SK-N-SH (cell line): ENCODE data around the gene OR51A7. TPM values are rescaled to one million over a fixed set of nuclear protein-coding genes. Genes with fewer than 3 reads are reported as not detected.

ENCODE experiments used
- CTCF ChIA-PET: fragments of 300-600, 350-600 bp; formaldehyde crosslinking; extraction: SDS; loops from one replicate; lab custom pipeline; 2021; lab: Yijun Ruan, JAX
- POLR2A ChIA-PET: fragments of 350-600 bp; sonication (Branson Sonifier 250); formaldehyde crosslinking; extraction: SDS; loops from one replicate; lab custom pipeline; 2020; ENCODE audit warnings: antibody characterized with exemption, inconsistent platforms; lab: Yijun Ruan, JAX
- DNase-seq: peaks from one replicate; pipeline ENCODE4 v3.0.0; 2012
- H2AFZ ChIP-seq: fragments of 200-600 bp; sonication (generic); 2 replicates; pipeline ENCODE4 v1.8.1; 2016; ENCODE audit warnings: antibody characterized with exemption, mild to moderate bottlenecking, low read depth
- H3F3A ChIP-seq: fragments of 200-600 bp; sonication (generic); replicated peaks from 2 replicates; pipeline ENCODE3; 2016; ENCODE audit warnings: antibody characterized with exemption, mild to moderate bottlenecking; ENCODE audit not compliant: insufficient read depth
- H3K27ac ChIP-seq, 2 experiments: fragments of 200-500 bp in 1 of 2; fragments of 200-600 bp in 1 of 2; sonication (Bioruptor generic) in 1 of 2; sonication (generic), shearing (Covaris generic) in 1 of 2; 2 replicates each; pipeline versions ENCODE4 v1.5.1 to v1.6.1; 2014 to 2016; ENCODE audit warnings: low read depth in 2 of 2, inconsistent platforms in 1 of 2, low read length in 1 of 2, mild to moderate bottlenecking in 1 of 2, mixed read lengths in 1 of 2
- H3K27me3 ChIP-seq: fragments of 200-600 bp; sonication (generic), shearing (Covaris generic); 2 replicates; pipeline ENCODE4 v1.6.1; 2016; ENCODE audit warnings: mixed run types; ENCODE audit not compliant: insufficient read depth
- H3K36me3 ChIP-seq, 2 experiments: fragments of 200-500 bp in 1 of 2; fragments of 200-600 bp in 1 of 2; sonication (Bioruptor generic) in 1 of 2; sonication (generic) in 1 of 2; replicated peaks in 1 of 2; 2 replicates each; pipeline versions ENCODE3 to v1.5.1; 2014 to 2016; ENCODE audit warnings: low read length in 1 of 2, mild to moderate bottlenecking in 1 of 2; ENCODE audit not compliant: insufficient read depth in 2 of 2, control insufficient read depth in 1 of 2
- H3K4me1 ChIP-seq, 2 experiments: fragments of 200-500 bp in 1 of 2; fragments of 200-600 bp in 1 of 2; sonication (Bioruptor generic) in 1 of 2; sonication (generic), shearing (Covaris generic) in 1 of 2; 2 replicates each; pipeline versions ENCODE4 v1.5.1 to v1.6.1; 2014 to 2016; ENCODE audit warnings: low read depth in 1 of 2, low read length in 1 of 2, mixed run types in 1 of 2; ENCODE audit not compliant: insufficient read depth in 2 of 2, control insufficient read depth in 1 of 2
- H3K4me2 ChIP-seq: fragments of 200-600 bp; sonication (generic), shearing (Covaris generic); 2 replicates; pipeline ENCODE4 v1.6.1; 2017; ENCODE audit warnings: mixed run types
- H3K4me3 ChIP-seq, 2 experiments: fragments of 200-500 bp in 1 of 2; fragments of 200-600 bp in 1 of 2; sonication (Bioruptor generic) in 1 of 2; sonication (generic), shearing (Covaris generic) in 1 of 2; 2 replicates each; pipeline versions ENCODE4 v1.5.1 to v1.8.1; 2014 to 2016; ENCODE audit warnings: low read depth in 2 of 2, inconsistent platforms in 1 of 2, low read length in 1 of 2, mild to moderate bottlenecking in 1 of 2, mixed read lengths in 1 of 2, moderate library complexity in 1 of 2
- H3K79me2 ChIP-seq: fragments of 200-600 bp; sonication (generic); 2 replicates; pipeline ENCODE4 v1.8.1; 2017; ENCODE audit warnings: mild to moderate bottlenecking; ENCODE audit not compliant: insufficient read depth
- H3K9ac ChIP-seq: fragments of 200-600 bp; sonication (generic); 2 replicates; pipeline ENCODE4 v1.6.1; 2017; ENCODE audit warnings: mixed run types
- H3K9me2 ChIP-seq: fragments of 200-600 bp; sonication (generic); 2 replicates; pipeline ENCODE4 v1.6.1; 2017; ENCODE audit warnings: mixed run types
- H3K9me3 ChIP-seq: fragments of 200-600 bp; sonication (generic); 2 replicates; pipeline ENCODE4 v1.6.1; 2017; ENCODE audit warnings: mixed run types, mild to moderate bottlenecking, moderate library complexity
- H4K20me1 ChIP-seq: fragments of 200-600 bp; sonication (generic); 2 replicates; pipeline ENCODE4 v1.6.1; 2017; ENCODE audit warnings: mild to moderate bottlenecking, mixed run types; ENCODE audit not compliant: insufficient read depth
- CTCF ChIP-seq: fragments of 200-600 bp; sonication (generic); IDR thresholded peaks from 2 replicates; pipeline ENCODE4 v1.6.1; 2017; ENCODE audit warnings: antibody characterized with exemption, mild to moderate bottlenecking, moderate library complexity
- ELF1 ChIP-seq: IDR thresholded peaks from 2 replicates; pipeline ENCODE4 v1.4.0; 2012
- EP300 ChIP-seq, 2 experiments: IDR thresholded peaks; 2 replicates each; pipeline versions ENCODE4 v1.4.0 to v1.6.1; 2012; ENCODE audit warnings: borderline replicate concordance in 1 of 2, low read depth in 1 of 2, low read length in 1 of 2
- EZH2phosphoT487 ChIP-seq: fragments of 200-600 bp; sonication (generic); IDR thresholded peaks from 2 replicates; pipeline ENCODE4 v1.6.1; 2017; ENCODE audit warnings: low read depth, mixed run types, mild to moderate bottlenecking, antibody characterized with exemption, moderate library complexity, borderline replicate concordance
- FOSL2 ChIP-seq: IDR thresholded peaks from 2 replicates; pipeline ENCODE4 v1.4.0; 2012; ENCODE audit warnings: low read depth, mild to moderate bottlenecking, moderate library complexity, borderline replicate concordance
- FOXM1 ChIP-seq: IDR thresholded peaks from 2 replicates; pipeline ENCODE4 v1.4.0; 2012; ENCODE audit warnings: low read depth, mild to moderate bottlenecking
- GATA2 ChIP-seq: sonication (generic); formaldehyde crosslinking; IDR thresholded peaks from 2 replicates; pipeline ENCODE4 v1.5.0; 2020; ENCODE audit warnings: mild to moderate bottlenecking, missing genetic modification reagents
- MAX ChIP-seq: IDR thresholded peaks from 2 replicates; pipeline ENCODE4 v1.4.0; 2012; ENCODE audit warnings: low read depth
- MEF2A ChIP-seq: IDR thresholded peaks from 2 replicates; pipeline ENCODE4 v1.4.0; 2012; ENCODE audit warnings: low read depth, borderline replicate concordance
- NFIC ChIP-seq: IDR thresholded peaks from 2 replicates; pipeline ENCODE4 v1.4.0; 2012; ENCODE audit warnings: borderline replicate concordance
- NRF1 ChIP-seq: IDR thresholded peaks from 2 replicates; pipeline ENCODE4 v1.6.1; 2012; ENCODE audit warnings: low read depth, mild to moderate bottlenecking, low read length
- POLR2AphosphoS5 ChIP-seq: IDR thresholded peaks from 2 replicates; pipeline ENCODE4 v1.6.1; 2012; ENCODE audit warnings: low read depth, low read length
- REST ChIP-seq: IDR thresholded peaks from 2 replicates; pipeline ENCODE4 v1.6.1; 2012; ENCODE audit warnings: mild to moderate bottlenecking, low read depth, low read length, moderate library complexity
- SIN3A ChIP-seq: IDR thresholded peaks from 2 replicates; pipeline ENCODE4 v1.6.1; 2012; ENCODE audit warnings: low read depth, mild to moderate bottlenecking, low read length, moderate library complexity, borderline replicate concordance
- TEAD4 ChIP-seq: IDR thresholded peaks from 2 replicates; pipeline ENCODE4 v1.4.0; 2012; ENCODE audit warnings: mild to moderate bottlenecking, borderline replicate concordance; ENCODE audit not compliant: insufficient read depth
- USF1 ChIP-seq: IDR thresholded peaks from 2 replicates; pipeline ENCODE4 v1.4.0; 2012; ENCODE audit warnings: low read depth, borderline replicate concordance
- ZBTB33 ChIP-seq: IDR thresholded peaks from 2 replicates; pipeline ENCODE4 v1.4.0; 2012; ENCODE audit warnings: low read depth, borderline replicate concordance
- WGBS: methylation state at CpG from one replicate; pipeline ENCODE4 v1.1.6; 2017; ENCODE audit warnings: low lambda C conversion rate; 5-methylcytosine and 5-hydroxymethylcytosine counted together
- polyA plus RNA-seq, 3 experiments: library from polyadenylated mRNA; depleted of rRNA; stranded (reverse); fragments of >200 nt; gene quantifications; 2 replicates each; pipeline ENCODE4 v1.2.3, GENCODE V29; 2012

Gene OR51A7
- polyA plus RNA-seq, 1 of the 3 experiments (the other 2 are of a cell fraction) = not detected

GRCh38 chr11:4862447-4863236 is 40.9 kb upstream of the OR51A7 start (continued):
- no peak for TF ChIP-seq USF1

GRCh38 chr11:4863876-4864275 is 39.7 kb upstream of the OR51A7 start:
- Histone ChIP-seq H3K4me3 (no peak overlapping the region), H3K79me2 (no peaks in the 10 kb centered on the region), H3K36me3 (no peaks in the 10 kb centered on the region), H2AFZ (no peak overlapping the region), H3K27me3 (no peaks in the 10 kb centered on the region), H3F3A (no peaks in the 10 kb centered on the region), H3K9me2 (no peaks in the 10 kb centered on the region), H3K4me2 (no peak overlapping the region), H3K4me1 (no peaks in the 10 kb centered on the region), H3K9me3 (no peaks in the 10 kb centered on the region), H3K9ac (no peak overlapping the region), H3K27ac (no peak overlapping the region), H4K20me1 (no peaks in the 10 kb centered on the region)
- DNase-seq = no peak
- ChIA-PET CTCF (no interaction called here), POLR2A (no interaction called here)
- no peak for TF ChIP-seq NRF1
- TF ChIP-seq TEAD4 = no peak
- TF ChIP-seq MEF2A = no peak
- no peak for TF ChIP-seq EZH2phosphoT487
- TF ChIP-seq FOXM1 = no peak
- TF ChIP-seq EP300 (IDR thresholded peaks at IDR 0.05; ENCODE audit: borderline replicate concordance in 1 of 2, low read depth in 1 of 2, low read length in 1 of 2) = no peak
- TF ChIP-seq GATA2 (CRISPR knock-in tag) = no peak
- no peak for TF ChIP-seq SIN3A
- TF ChIP-seq ELF1 = no peak
- TF ChIP-seq ZBTB33 = no peak
- no peak for TF ChIP-seq REST
- no peak for TF ChIP-seq NFIC
- TF ChIP-seq POLR2AphosphoS5 = no peak
- TF ChIP-seq MAX = no peak
- no peak for TF ChIP-seq CTCF
- TF ChIP-seq FOSL2 = no peak
- TF ChIP-seq USF1 = no peak
- 2% methylated on average over 4 of the region's 4 CpGs for WGBS
